HFF-Myc (cell line): ENCODE data around the gene ANO7.

Experiments
- DNase-seq: peaks from one replicate; pipeline ENCODE4 v3.0.0-alpha.2; 2011; ENCODE audit warnings: low read depth; ENCODE audit errors: extremely low read depth
- H3K4me3 ChIP-seq: replicated peaks from 2 replicates; pipeline ENCODE4 v1.5.1; 2011; ENCODE audit warnings: low read depth, mild to moderate bottlenecking, control low read depth, low read length
- TF ChIP-seq, protein P1 (sequence below): IDR thresholded peaks from 2 replicates; pipeline ENCODE4 v1.5.1; 2012; ENCODE audit warnings: mild to moderate bottlenecking, low read depth, low read length, control low read depth; ENCODE audit errors: missing control alignments

The ANO7 gene

GRCh38 chr2:241223211-241224017 lies 34.9 kb downstream of the ANO7 start:
- no peak for DNase-seq
- TF ChIP-seq, protein P1, sequence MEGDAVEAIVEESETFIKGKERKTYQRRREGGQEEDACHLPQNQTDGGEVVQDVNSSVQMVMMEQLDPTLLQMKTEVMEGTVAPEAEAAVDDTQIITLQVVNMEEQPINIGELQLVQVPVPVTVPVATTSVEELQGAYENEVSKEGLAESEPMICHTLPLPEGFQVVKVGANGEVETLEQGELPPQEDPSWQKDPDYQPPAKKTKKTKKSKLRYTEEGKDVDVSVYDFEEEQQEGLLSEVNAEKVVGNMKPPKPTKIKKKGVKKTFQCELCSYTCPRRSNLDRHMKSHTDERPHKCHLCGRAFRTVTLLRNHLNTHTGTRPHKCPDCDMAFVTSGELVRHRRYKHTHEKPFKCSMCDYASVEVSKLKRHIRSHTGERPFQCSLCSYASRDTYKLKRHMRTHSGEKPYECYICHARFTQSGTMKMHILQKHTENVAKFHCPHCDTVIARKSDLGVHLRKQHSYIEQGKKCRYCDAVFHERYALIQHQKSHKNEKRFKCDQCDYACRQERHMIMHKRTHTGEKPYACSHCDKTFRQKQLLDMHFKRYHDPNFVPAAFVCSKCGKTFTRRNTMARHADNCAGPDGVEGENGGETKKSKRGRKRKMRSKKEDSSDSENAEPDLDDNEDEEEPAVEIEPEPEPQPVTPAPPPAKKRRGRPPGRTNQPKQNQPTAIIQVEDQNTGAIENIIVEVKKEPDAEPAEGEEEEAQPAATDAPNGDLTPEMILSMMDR: no peak
- H3K4me3 ChIP-seq: no peak overlapping the region

GRCh38 chr2:241224018-241224850 lies 35.8 kb downstream of the ANO7 start:
- peak; percentile 27 for DNase-seq
- H3K4me3 ChIP-seq: no peak overlapping the region
- TF ChIP-seq, protein P1: no peak

DNA sequence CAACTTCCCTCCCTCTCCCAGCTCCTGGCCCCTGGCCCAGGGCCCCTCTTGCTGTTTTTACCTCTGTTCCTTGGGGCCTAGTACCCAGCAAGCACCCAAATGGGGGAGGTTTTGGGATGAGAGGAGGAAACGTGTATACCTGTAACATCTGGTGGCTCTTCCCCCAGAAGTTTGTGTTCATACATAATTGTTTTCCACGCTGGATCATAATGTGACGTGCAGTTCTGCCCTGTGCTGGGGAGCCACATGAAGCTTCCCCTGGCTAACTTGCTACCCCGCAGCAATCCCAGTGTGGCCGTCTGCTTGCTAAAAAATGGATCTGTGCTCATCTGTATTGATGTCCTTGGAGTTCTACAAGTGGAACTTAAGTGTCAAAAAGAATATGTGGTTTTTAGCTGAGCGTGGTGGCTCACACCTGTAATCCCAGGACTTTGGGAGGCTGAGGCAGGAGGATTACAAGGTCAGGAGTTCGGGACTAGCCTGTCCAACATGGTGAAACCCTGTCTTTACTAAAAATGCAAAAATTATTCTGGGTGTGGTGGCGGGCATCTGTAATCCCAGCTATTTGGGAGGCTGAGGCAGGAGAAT lies 36.5 kb downstream of the ANO7 start:
- H3K4me3 ChIP-seq: no peak overlapping the region
- DNase-seq: no peak
- TF ChIP-seq, protein P1: no peak

GRCh38 chr2:241225545-241225944 lies 37.1 kb downstream of the ANO7 start:
- TF ChIP-seq, protein P1: no peak
- DNase-seq: no peak
- no peak overlapping the region for H3K4me3 ChIP-seq

DNA sequence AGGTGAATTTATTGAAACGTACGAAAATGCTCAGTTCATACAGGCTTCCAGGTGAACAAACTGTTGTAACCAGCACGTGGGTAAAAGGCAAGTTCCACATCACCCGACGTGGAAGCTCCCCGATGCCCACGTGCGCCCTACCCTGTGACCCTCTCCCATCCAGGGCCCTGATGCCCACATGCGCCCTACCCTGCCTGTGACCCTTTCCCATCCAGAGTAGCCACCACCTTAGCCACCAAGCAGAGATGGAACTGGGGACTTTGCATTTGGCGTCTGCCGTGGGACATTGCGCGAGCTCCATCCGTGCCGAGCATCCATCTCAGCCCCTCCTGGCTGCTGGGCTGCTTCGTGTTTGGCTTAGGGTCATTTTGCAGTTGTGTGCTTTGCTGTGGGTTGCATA lies 37.5 kb downstream of the ANO7 start:
- TF ChIP-seq, protein P1: no peak
- no peak for DNase-seq
- no peak overlapping the region for H3K4me3 ChIP-seq

GRCh38 chr2:241226723-241227572 lies 38.5 kb downstream of the ANO7 start:
- DNase-seq: no peak
- TF ChIP-seq, protein P1: no peak
- no peak overlapping the region for H3K4me3 ChIP-seq
